NK-92 treated with Interleukin-12 subunit alpha and Interleukin-12 subunit beta, amount 100 ng/mL, for 24 hours (cell line): ENCODE measurements around the gene SLC8B1.
A peak's percentile ranks its signal among the peaks of the same experiment; 100 is the strongest.

Source experiments
- DNase-seq: peaks from one replicate; lab custom pipeline; 2025; lab: John Stamatoyannopoulos, UW

SLC8B1 gene

DNA sequence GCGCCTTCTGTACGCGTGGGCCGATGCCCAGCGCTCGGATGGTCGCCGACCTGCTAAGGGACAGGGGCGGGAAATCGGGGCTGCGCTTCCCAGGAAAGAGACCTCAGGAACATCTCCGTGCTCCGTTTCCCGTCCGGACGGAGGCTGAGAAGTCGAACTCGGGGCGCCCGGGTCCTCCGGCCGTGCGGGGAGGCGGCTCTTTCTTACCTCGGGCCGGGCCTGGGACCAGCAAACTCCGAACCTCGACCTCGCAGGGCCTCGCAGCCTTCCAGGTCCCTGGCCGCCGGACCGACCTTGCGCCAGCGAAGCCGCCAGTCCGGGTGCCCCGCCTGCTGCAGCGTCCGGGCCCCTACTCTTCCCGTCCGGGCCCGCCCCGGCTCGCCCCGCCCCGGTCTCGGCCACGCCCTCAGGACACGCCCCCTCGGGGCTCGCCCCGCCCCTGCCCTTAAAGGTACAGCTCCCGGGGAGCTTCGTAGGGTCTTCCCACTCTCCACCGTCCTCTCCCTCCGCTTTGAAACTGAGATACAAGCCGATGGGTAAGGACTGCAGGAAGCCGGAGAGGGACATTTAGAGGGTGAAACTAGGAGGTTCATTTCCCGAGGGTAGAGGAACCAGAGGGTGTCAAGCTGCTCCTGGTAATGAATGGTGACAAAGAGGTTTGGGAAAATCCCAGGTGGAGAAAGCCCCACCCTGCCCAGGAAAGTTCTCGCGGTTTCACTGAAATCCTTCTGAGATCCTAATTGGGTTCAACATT, at the start of gene SLC8B1:
Gene SLC8B1, minus strand, starts transcription at position 324 of the 754 bp plus-strand sequence. CDS start 2,231 bp downstream, outside the sequence.
- peak; percentile 57 for DNase-seq

GRCh38 chr12:113382206-113382605, 47.3 kb upstream of the SLC8B1 start:
- DNase-seq = no peak

- no peak for DNase-seq
Measured at GRCh38 chr12:113381220-113381619, 46.3 kb upstream of the SLC8B1 start.

DNA sequence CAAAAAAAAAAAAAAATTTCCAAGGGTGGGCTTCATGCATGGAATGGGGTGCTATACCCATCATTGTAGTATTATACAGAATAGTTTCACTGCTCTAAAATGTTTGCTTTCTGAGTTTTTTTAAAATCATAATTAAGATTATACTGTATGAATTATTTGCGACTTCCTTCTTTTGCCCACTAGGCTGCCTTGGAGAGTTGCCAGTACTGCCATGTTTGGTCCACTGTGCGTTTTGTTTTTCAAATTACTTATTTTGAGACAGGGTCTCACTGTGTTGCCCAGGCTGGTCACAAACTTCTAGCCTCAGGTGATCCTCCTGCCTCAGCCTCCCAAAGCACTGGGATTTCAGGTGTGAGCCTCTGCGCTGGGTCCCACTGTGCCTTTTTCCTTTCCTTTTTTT, 43.4 kb upstream of the SLC8B1 start:
- DNase-seq = no peak

- DNase-seq = no peak
Measured at GRCh38 chr12:113374823-113375428, 40.0 kb upstream of the SLC8B1 start.

- DNase-seq = no peak
Measured at GRCh38 chr12:113373969-113374368, 39.1 kb upstream of the SLC8B1 start.

DNA sequence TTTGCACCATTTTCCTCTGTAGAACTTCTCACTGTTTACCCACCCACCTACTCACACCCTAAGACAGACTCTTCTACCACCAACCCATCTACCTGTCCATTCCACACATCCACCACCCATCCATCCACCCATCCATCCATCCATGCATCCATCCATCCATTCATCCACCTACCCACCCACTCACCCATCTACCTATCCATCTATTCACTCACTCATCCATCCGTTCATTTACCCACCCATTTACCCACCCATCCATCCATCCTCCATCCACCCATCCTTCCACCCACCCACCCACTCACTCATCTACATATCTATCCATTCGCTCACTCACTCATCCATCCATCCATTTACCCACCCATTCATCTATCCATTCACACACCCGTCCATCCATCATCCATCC, 38.5 kb upstream of the SLC8B1 start:
- no peak for DNase-seq

GRCh38 chr12:113372371-113372770, 37.5 kb upstream of the SLC8B1 start:
- DNase-seq = no peak

DNA sequence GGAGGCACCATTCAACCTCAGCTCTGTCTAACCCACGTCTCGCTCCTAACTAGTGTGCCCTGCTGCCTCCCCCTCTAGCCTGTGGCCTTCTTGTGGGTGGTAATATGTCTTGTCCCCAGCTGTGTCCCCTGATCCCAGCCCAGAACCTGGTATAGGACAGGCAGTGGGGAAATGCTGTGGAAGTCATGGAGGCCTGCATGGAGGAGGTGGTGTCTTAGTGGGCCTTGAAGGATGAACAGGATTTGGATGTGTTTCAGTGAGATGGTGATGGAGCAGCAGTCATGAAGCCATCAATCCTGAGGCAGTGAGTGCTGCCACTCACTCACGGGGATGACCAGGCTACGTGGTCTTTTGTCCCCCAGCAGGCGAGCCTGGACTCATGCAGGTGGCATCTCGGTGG, 36.9 kb upstream of the SLC8B1 start:
- DNase-seq = no peak

- DNase-seq = no peak
Measured at GRCh38 chr12:113370923-113371682, 36.2 kb upstream of the SLC8B1 start.

DNA sequence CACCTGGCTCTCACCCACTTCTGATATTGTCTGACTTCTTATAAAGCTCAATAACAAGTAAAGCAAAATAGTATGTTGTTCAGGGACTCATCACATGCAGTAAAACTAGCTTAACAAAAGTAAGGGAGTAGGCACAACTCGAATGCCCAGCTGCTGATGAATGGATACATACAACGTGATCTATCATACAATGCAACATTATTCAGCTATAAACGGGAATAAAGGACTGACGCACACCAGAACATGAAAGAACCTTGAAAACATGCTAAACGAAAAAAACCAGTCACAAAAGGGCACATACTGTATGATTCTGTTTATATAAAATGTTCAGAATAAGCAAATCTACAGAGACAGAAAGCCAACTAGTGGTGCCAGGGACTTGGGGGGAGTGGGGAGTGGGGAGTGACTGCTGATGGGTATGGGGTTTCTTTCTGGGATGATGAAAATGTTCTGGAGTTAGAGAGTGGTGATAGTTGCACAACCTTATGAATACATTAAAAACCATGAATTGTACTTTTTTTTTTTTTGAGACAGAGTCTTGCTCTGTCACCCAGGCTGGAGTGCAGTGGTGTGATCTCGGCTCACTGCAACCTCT, 34.6 kb upstream of the SLC8B1 start:
- no peak for DNase-seq

DNA sequence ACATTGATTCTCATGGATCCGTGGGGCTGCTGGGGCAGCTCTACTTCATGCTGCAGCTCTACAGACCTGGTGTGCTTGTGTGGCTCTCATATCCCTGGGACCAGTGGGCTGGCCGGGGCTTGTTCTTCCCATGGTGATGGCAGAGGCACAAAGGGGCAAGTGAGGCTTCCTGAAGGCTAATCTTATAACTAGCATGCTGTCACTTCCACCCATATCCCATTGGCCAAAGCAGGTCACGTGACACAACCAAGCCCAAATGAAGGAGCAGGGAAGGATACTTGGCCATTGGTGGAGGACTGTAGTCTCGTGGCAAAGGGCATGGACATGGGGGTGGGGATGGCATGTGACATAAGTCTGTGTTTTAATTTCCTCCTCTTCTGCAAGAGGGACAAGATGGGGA, 33.4 kb upstream of the SLC8B1 start:
- DNase-seq = no peak

DNA sequence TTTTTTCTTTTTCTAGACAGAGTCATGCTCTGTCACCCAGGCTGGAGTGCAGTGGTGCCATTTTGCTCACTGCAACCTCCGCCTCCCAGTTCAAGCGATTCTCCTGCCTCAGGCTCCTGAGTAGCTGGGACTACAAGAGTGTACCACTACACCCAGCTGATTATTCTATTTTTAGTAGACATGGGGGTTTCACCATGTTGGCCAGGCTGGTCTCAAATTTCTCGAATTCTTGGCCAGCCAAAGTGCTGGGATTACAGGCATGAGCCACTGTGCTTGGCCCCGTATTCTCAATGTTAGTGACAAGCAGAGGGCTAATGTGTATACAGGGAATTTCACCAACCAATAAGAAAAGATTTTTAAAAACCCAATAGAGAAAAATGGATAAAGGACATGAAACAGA, 31.9 kb upstream of the SLC8B1 start:
- DNase-seq = no peak

- DNase-seq = no peak
Measured at GRCh38 chr12:113365639-113366395, 30.9 kb upstream of the SLC8B1 start.

- no peak for DNase-seq
Measured at GRCh38 chr12:113364698-113365097, 29.8 kb upstream of the SLC8B1 start.

DNA sequence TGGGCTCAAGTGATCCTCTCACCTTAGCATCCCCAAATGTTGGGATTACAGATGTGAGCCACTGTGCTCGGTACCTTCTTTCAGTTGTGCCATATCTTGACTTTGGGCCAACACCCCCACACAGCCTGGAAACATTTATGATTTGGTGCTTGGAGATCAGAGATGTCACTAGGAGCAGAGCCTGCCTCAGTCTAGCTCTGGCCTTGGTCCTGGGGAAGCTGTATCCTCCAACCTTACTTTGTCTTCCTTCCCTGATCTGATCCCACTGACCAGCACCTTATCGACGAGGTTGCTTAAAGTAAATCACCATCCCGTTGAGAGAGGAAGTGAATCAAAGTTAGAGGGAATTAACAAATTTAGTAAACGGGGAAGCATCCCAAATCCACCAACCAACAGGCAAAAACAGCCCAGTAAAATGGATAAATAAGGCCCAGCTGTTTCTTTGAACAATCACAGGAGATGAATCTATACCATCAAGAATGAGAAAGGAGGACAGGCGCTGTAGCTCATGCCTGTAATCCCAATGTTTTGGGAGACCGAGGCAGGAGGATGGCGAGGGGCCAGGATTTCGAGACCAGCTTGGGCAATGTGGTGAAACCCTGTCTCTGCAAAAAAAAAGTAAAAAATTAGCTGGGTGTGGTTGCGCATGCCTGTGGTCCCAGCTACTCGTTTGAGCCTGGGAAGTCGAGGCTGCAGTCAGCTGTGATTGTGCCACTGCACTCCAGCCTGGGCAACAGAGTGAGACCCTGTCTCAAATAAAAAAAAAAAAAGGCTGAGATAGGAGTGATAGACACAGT, 26.9 kb upstream of the SLC8B1 start:
- no peak for DNase-seq

GRCh38 chr12:113359939-113360748, 25.2 kb upstream of the SLC8B1 start:
- DNase-seq = no peak

DNA sequence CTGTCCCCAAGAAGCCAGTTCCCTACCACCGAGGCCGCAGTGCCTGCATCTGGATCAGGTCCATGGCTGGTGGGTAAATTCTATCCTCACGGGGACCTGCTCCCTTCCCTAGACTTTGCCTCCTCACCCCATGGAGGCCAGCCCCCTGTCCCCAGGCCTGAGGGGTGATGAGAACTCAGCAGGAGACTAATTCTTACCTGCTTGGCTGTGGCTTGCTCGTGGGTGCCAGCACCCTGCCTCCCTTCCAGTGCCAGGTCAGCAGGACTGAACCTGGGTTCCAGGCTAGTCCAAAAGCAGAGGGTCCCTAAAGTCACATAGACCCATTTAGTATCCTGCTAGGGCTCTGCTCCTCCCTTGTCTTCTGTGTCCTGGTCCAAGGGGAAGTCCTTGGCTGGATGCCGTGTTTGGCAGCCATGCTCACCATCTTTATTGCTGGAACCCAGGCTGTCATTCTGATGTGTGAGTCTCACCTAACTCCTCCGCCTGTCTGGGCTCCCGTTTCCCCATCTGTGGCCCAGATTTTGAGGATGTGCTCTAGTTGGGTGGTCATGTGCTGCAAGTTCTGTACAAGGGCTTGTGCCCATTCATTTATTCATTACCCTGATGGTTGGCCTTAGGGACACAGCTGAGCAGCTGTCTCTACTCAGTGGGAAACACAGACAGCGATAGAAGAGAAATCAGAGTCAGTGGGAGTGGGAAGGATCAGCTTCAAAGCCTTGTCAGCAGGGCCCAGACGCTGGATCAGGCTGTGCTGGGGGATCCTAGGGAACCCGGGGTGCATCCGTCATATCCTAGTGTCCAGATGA, 24.4 kb upstream of the SLC8B1 start:
- no peak for DNase-seq

- DNase-seq = no peak
Measured at GRCh38 chr12:113358381-113359132, 23.6 kb upstream of the SLC8B1 start, which contains the start of gene PLBD2. Gene PLBD2, plus strand, starts transcription at chr12:113358587. Its CDS starts 14 bp downstream, at chr12:113358601.
